Astrocyte of the spinal cord (primary cell): Measurements from ENCODE around the gene ZFHX2.

Source experiments
- DNase-seq: peaks from one replicate; pipeline ENCODE4 v3.0.0; 2011; ENCODE audit warnings: low read depth, low spot score
- H3K4me3 ChIP-seq: 2 replicates; pipeline ENCODE4 v1.5.1; 2011; ENCODE audit warnings: low read depth, mild to moderate bottlenecking, low read length, moderate library complexity
- in situ Hi-C: cut with HindIII; loops from 2 replicates; pipeline ENCODE4 v1.10.0; 2017; ENCODE audit warnings: low sequenced_read_pairs
- TF ChIP-seq, protein P1 (sequence below): IDR thresholded peaks from 2 replicates; pipeline ENCODE4 v1.5.1; 2012; ENCODE audit warnings: low read depth, mild to moderate bottlenecking, low read length, inconsistent platforms

The ZFHX2 gene

DNA sequence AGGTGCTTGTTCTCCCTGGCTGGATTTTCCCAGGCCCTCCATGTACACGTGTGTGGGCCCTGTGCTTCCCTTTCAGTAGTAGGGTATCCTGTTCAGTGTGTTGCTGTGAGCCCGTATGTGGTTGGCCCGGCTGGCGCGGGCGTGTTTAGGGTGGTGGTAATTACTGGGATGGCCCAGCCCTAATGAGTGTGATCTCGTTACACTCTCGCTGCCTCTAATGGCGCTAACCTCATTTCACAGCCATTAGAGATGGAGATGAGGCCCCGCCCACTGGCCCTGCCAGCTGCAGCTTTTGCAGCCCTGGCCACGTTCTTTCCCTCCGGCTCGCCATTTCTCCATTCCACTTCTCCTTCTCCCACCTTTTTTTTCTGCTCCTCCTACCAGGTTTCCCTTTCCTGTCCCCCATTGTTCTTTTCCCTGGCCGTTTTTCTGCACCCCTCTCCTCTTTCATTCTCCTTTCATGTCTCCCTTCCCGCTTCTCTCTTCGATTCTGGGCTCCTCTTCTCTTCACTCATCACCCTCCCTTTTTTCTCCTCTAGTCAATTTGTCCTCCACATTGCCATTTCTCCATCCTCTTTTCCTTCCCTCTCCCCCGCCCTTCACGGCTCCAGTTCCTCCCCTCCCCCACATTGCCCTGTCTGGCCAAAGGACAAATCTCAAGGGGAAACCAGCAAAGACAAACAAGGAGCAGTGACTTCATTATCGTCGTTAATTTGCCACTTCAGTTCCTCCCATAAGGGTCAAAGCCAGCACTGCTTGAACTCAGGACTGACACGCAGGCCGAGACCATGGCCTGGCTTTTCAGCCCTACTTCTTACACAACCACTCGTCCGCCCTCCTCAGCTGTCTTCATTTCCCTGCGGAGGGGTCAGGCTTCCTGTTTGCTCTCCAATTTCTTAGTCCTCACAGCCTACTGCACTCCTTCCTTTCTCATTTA lies 6.8 kb downstream of the ZFHX2 start:
- no peak overlapping the region for H3K4me3 ChIP-seq
- DNase-seq: no peak
- TF ChIP-seq, protein P1, sequence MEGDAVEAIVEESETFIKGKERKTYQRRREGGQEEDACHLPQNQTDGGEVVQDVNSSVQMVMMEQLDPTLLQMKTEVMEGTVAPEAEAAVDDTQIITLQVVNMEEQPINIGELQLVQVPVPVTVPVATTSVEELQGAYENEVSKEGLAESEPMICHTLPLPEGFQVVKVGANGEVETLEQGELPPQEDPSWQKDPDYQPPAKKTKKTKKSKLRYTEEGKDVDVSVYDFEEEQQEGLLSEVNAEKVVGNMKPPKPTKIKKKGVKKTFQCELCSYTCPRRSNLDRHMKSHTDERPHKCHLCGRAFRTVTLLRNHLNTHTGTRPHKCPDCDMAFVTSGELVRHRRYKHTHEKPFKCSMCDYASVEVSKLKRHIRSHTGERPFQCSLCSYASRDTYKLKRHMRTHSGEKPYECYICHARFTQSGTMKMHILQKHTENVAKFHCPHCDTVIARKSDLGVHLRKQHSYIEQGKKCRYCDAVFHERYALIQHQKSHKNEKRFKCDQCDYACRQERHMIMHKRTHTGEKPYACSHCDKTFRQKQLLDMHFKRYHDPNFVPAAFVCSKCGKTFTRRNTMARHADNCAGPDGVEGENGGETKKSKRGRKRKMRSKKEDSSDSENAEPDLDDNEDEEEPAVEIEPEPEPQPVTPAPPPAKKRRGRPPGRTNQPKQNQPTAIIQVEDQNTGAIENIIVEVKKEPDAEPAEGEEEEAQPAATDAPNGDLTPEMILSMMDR: no peak
- in situ Hi-C loops: no loop called here

DNA sequence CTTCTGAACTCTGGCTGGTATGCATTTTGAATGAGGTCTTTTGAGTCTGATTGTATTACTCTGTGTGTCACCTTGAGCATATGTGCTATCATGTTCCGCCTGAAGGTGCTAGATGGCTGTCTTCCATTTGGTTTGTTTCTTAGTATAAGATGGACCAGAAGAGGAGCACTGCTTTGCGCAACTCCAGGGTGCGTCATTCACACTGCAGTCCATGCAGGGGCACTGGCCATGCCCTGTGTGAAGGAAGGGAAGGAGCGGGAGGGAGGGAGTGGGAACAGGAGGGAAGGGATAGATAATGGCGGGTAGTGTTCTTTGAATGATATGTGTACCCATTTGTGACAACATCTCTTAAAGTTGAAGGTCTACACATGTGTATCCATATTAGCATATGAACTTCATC lies 8.2 kb downstream of the ZFHX2 start:
- no peak for DNase-seq
- TF ChIP-seq, protein P1: no peak
- in situ Hi-C loops: no loop called here
- H3K4me3 ChIP-seq: no peak overlapping the region

DNA sequence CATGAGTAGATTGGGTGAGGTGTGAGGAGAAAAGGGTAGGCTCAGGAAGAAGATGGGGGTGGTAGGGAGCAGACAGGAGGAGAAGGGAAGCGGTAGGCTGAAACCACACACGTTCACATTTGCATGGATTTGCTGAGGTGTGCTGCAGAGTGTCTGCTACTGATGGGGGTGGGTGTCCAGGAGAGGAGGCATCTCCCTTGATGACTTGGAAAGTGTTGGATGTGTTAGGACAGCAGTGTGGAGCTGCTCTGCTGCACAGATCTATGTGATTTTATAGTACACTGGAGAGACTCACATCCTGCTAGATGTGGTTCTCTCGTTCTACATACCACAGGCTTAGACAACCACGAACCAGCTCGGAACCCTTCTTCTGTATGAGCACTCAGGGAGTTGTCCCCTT lies 9.3 kb downstream of the ZFHX2 start:
- no peak overlapping the region for H3K4me3 ChIP-seq
- no peak for DNase-seq
- TF ChIP-seq, protein P1: no peak
- in situ Hi-C loops: no loop called here

DNA sequence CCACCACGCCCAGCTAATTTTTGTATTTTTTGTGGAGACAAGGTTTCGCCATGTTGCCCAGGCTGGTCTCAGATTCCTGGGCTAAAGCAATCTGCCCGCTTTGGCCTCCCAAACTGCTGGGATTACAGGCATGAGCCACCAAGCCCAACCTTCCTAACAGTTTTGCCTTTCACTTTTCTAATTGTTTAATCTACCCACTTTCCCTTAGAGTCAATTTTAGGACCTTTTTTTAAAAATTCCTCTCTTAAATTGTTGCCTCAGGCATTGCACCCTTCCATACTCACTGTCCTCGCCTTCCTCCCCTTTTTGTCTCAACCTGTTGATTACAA lies 11.5 kb downstream of the ZFHX2 start:
- in situ Hi-C loops: no loop called here
- DNase-seq: no peak
- TF ChIP-seq, protein P1: no peak
- no peak overlapping the region for H3K4me3 ChIP-seq

DNA sequence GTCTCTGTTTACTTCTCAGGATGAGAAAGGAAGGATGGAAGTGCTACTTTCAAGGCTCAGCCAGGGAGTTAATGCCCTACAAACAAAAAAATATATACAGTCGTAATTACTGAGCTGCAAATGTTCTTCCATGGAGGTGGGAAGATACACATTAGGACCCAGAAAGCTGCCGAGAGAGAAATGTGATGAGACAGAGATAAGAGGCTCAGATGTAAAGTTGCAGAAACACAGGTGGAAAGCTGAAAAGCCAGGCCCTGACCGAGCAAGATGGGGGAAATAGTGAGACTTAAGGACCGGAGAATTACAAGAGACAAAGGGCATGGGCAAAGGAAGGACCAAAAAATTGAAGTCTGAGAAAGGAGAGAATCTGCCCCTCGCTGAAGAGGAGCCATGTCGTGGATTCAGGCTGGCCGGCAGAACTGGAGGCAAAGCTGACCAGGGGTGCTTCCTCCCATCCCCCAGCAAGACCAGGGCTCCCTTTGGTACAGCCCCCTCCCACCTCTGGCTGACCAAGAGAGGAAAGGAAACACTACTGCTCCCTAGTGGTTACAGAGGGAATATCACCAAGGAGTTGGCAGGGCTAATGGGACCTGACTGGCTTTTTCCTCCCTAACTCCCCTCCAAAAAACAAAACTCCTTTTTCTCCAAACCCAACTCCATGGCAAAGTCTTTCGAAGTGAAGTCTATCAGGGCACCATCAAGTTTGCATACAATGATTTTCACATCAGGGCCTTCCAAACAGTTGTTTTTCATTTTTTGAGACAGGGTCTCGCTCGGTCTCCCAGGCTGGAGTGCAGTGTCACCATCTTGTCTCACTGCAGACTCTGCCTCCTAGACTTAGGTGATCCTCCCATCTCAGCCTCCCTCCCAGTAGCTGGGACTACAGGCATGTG lies 12.1 kb downstream of the ZFHX2 start:
- DNase-seq: peak; percentile 31
- in situ Hi-C loops: no loop called here
- H3K4me3 ChIP-seq: no peak overlapping the region
- TF ChIP-seq, protein P1: peak; percentile 79

DNA sequence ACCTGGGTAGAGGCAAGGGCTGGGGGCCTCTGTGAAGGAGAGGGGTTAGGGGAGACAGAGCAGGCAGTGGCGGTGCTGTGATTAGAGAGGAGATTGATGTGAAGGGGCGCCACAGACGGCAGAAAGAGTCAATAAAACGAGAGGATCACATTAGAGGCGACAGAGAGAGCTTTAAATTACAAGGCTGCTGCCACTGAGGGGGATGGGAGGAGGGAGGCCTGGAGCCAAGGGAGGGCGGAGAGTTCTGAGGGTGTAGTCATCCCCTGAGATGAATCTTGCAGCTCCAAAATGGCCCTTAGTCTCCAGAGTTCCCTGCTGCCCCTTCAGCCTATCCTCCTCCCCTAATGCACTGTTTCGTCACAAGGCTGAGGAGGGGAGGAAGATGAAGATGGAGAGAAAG lies 12.8 kb downstream of the ZFHX2 start:
- H3K4me3 ChIP-seq: no peak overlapping the region
- TF ChIP-seq, protein P1: no peak
- in situ Hi-C loops: no loop called here
- peak; percentile 22 for DNase-seq
